Stromal cell of bone marrow (primary cell): ENCODE data around the gene KREMEN1.

Experiments
- DNase-seq: peaks from one replicate; pipeline ENCODE4 v3.0.0-alpha.2; 2012; ENCODE audit warnings: low read depth

Gene KREMEN1

GRCh38 chr22:29049655-29050263, 23.1 kb upstream of the KREMEN1 start:
- no peak for DNase-seq

- no peak for DNase-seq
Observed at GRCh38 chr22:29050457-29050856, 22.4 kb upstream of the KREMEN1 start.

DNA sequence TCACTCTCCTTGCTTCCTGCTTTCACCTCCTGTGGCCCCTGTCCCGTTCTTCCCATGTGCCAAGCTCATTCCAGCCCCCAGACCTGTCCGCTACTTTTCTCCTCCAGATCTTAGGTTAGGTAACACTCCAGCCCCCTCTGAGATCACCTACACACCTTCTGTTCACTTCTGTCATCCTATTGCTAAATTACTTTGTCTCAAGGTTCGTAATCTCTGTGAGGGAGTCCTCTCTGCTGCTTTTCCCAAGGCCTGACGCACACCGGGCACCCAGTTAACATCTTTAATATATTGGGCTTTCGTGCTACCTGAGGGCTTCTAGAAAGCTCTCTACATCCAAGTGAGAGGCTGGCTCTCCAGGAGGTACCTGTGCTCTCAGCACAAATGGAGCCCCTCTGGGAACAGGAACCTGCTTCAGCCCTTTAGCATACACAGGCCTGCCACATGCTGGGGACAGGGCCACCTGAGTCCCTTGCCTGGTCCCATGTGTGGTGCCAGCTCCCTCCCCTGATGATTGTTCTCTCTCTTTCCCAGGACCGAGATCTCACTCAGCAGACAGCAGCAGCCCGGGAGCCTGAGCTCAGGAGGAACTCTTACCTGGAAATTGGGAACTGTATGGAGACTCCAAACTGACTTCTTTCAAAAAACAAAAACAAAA, 19.7 kb upstream of the KREMEN1 start:
- no peak for DNase-seq

GRCh38 chr22:29054251-29054767, 18.5 kb upstream of the KREMEN1 start:
- DNase-seq = no peak

GRCh38 chr22:29055192-29055830, 17.5 kb upstream of the KREMEN1 start:
- no peak for DNase-seq

DNA sequence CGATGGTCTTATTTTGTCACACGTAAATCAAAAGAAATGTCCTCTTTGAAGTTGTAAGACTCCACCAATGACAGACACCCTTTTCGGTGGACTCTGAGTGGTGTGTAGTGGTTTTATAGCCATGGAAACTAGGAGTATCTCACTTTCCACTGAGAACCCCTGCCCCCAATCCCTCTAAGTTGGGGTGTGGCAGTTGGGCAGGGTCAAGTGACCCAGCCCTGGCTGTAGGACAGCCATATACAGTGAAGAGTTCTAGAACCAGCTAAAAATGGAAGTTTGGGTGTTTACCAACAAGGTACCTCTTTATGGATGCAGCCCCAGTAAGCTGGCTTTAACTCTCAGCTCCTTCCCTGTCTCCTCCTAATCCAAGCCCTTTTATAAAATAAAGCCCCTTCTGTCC, 16.4 kb upstream of the KREMEN1 start:
- DNase-seq = no peak

DNA sequence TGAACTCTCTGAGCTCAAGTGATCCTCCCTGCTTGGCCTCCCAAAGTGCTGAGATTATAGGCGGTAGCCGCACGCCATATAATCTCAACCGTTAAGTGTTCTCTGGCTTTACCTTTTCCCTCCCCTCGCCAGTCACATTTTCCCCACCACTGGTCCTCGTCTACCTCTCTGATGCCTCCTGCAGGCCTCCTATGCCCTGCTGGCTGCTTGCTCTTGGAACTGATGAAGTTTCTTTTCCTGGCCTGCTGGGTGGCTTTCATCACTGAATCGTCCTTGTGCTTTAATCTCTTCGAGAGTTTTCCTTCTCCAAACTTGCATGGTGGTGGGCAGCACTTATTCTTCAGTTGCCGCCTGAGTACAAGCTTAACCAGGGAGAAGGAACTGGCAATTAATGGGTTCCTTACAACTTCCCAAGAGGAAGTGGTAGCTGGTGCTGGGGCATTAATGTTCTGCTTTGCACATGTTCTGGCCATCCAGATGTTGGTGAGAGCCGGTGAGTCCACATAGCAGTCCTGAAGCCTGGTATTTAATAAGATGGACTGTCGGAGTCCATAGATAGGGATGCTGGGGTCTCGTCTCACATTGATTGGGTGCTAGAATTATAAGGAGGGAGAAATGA, 12.5 kb upstream of the KREMEN1 start:
- DNase-seq = no peak

GRCh38 chr22:29060931-29061330, 11.9 kb upstream of the KREMEN1 start:
- DNase-seq = no peak

DNA sequence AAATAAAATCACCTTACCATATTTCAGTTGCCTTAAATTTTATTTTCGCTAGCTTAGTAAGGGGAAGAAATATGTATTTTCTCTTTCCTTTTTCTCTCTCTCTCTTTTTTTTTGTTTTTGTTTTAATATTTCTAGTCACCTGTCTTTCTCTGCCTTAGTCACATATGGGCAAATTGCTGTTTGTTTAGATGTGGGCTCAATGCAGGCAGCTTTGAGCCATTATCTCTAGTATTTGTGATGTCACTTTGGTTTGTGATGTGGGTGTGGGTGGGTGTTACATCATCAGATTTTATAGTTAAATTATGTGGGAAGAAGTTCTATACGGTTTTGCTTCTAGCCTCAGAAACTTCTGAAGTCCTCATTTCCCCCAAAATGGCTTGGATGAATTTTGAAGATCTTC, 11.1 kb upstream of the KREMEN1 start, which contains the start of gene C22orf31:
C22orf31 (minus strand) TSS at position 59 of the 400 bp plus-strand sequence; CDS start at position 20, 39 bp downstream.
- no peak for DNase-seq

DNA sequence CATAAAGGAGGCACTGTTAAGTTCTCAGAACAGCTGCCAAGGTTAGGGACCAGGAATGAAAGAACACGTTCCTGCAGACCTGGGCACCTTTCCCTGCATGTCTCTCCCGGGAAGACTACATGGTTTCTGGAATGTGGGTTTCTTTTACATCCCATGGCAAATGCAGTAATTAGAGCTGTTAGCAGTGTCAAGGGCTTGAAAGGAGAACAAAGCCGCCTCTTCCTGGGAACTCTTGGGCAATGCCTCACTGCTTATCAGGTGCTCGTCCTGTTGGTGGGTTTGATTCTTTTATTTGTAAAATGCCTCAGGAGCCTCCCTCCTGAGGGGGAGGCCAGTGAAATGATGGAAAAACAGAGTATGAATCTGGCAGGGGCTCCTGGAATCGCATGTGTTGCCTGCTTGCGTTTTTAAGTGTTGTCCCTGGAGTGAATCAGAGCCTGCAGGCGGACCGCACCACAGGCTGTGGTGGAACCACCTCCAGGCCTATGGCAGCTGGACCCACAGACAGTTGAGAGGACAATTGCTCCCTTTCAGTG, 10.5 kb upstream of the KREMEN1 start:
- no peak for DNase-seq

DNA sequence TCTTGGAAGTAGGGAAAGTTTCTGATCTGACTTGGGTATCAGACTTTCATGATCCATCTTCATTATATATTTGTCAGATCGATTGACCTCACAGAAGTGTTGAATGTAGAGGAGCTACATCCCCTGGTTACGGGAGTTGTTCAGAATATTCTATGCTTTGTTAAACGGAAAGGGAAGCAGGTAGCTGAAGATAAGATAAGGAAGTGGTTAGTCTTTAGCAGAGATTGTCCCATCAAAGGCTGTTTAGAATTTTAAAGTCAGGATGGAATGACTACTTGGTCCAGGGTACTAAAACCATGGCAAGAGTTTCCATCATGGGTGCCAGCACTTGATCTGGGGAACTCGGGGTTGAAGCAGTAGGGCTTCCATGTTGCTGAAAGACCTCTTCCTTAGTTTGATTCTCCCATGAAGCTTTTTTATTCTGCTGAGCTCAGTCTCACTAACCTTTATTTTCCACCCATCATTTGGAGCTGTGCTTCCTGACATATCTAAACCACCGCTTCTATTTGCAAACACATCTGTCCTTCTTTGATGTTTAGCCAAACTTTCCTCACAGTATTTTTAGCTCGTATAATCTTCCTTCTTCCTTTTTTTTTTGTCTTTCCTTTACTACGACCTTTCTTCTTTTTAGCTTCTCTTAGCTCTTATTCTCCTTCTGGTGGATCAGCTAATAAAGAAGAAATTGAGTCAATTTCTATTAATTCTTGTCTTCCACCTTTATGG, 7.2 kb upstream of the KREMEN1 start:
- DNase-seq = no peak

DNA sequence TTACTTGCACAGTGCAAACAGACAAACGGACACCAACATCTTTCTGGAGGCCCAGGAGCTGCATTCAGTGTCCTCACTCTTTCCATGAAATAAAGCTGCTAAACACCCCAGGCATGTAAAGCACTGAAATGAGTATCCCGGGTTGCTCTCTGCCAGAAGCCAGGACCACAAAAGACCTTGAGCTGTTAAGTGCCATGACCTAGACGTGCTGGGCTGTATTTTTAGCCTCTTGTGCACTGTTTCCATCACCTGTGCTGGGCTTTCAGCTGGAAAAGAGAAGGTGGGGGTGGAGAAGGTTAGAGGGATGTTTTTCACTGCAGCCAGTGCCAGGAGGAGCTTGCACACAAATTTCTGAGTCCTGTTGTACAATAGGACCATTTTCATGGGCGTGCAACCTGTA, 3.4 kb upstream of the KREMEN1 start:
- DNase-seq = no peak

DNA sequence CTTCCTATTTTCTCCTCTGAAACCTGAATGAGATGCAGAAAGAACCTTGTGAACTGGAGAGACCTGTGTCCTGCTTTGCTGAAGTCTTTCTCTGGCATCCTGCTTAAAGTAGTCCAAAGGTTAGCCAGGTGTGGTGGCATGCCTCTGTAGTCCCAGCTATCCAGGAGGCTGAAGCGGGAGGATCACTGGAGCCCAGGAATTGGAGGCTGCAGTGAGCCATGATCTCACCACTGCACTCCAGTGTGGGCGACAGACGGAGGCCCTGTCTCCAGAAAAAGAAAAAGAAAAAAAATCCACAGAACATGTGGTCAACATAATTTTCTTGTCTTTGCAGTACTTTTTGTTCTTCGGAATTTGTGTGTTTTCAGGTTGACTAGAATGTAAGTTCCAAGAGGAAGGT, 2.3 kb upstream of the KREMEN1 start:
- no peak for DNase-seq

DNA sequence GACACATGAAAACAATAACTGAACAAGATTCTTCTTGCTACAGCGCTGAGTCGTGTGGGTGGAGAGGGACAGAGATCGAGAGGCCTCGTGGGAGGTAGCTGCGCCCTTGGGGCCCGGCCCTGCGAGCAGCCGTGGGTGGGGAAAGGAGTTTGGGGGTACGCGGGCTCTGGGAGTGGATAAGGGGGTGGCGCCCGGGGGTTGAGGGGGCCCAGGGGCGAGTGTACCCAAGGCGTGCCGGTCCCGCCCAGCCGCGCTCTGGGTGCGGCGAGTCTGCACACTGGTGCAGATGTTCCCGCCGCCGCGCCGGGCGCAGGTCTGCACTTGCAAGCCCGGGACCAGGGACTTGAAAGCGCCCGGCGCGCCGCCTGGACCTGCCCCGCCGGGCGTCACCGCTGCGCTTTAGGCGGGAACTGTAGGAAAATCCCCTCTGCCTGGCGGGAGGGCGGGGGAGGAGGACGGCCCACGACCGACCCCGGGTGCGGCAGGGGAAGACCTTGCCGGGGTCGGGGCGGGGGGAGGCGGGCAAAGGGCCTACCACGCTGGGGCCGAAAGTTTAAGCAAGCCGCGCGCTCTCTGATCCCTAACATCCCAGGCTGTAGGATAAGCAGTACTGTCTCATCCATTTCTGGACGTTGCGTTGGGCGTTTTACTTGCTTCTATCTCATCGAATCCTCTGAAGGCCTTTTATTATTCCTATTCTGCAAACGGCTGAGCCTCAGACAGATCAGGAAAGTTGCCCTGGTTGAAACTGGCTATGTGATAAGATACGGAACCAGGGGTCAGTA, 1.4 kb upstream of the KREMEN1 start:
- DNase-seq = no peak

DNA sequence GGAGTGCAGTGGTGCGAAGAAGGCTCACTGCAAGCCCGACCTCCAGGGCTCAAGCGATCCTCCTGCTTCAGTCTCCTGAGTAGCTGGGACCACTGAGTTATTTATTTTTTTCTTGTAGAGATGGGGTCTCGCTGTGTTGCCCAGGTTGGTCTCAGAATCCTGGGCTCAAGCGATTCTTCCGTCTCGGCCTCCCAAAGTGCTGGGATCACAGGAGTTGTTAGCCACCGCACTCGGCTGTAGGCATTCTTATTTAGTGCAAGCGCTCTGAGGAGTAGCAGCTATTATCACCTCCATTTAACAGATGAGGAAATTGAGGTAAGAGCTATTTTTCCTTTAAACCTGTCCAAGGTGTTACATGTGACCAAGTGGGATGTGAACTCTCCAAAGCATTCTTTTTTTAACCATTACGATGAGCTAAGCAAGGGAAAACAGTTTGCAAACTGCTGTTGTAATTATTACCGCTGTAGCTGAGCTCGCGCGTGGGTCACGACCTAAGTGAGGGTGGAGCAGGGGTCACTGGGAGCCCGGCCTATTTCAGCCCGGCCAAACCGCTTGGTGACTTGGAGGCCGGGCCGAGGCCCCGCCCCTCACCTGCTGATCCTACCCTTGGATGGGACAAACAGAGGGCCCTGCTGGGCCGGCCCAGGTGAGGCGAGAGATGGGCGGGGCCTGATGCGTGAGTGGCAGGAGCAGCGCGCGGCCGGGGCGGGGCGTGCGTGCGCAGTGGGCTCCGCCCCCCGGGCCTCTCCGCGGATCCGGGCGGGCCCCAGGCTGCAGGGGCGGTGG, 449 bp upstream of the KREMEN1 start:
- DNase-seq = peak; percentile 33

DNA sequence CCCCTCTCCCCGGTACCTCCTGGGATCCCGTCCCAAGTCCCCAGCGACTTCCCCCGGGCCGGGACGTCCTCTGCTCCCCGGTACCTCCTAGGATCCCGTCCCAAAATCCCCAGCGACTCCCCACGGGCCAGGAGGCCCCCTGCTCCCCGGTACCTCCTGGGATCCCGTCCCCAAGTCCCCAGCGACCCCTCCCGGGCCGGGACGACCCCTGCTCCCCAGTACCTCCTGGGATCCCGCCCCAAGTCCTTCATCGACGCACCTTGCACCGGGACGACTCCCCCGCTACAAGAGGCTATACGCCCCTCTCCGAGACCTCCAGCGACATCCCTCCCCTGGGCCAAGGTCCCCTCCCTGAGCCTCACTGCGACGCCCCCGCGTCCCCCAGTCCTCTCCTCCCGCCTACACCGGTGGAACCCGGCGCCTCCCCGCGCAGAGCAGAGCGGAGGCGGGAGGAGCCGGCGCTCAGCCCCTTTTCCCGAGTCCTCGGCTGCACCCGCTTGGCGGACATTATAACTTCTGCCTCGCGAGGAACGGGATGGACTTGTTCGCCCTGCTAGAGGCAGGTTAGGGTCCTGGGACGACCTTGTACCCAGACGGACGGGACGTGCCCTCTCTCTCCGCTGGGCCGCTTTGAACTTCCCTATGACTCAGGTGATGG, 912 bp downstream of the KREMEN1 start:
- DNase-seq = no peak

DNA sequence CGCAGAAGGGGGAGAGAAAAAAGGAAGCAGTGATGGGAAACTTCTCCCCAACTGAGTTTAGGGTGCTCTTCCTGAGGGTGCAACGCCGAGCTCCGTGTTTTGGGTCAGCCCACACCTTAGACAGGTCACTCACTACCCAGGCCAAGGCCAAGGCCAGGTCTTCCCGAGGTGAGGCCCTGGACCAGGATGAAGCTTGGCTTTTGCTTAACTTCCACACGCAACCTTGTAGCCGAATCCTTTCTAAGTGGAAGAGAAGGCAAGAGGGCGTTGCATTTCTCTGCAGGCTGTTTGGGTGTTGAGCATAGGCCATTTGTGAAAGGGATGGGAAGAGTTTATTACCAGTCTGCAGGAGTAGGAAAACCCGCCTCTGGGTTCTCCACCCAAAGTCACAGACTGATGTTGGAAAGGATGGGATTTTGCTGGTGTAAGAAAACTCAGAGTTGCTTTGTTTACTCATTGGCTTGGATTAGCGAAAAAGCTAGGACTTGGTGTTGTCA, 1.5 kb downstream of the KREMEN1 start:
- DNase-seq = no peak

GRCh38 chr22:29078036-29078868, 5.4 kb downstream of the KREMEN1 start:
- no peak for DNase-seq

GRCh38 chr22:29078869-29079207, 6.0 kb downstream of the KREMEN1 start:
- DNase-seq = no peak
